ENCODE measurements around the gene SCD5.

GRCh38 chr4:82733636-82734035 is 65.0 kb downstream of the SCD5 start:
- no peak for TF ChIP-seq CTCF (IDR thresholded peaks at IDR 0.05)
- TF ChIP-seq SMC3 (IDR thresholded peaks at IDR 0.05): no peak
- no peak for TF ChIP-seq KDM1A (IDR thresholded peaks at IDR 0.05; ENCODE audit: low read depth)
- no peak for TF ChIP-seq CEBPB (IDR thresholded peaks at IDR 0.05)
- TF ChIP-seq RAD21 (conservative IDR thresholded peaks at IDR 0.05 in 1 of 2, IDR thresholded peaks at IDR 0.05 in 1 of 2): no peak
- TF ChIP-seq BHLHE40 (IDR thresholded peaks at IDR 0.05; ENCODE audit: low read depth, low read length): no peak
- TF ChIP-seq JUNB (IDR thresholded peaks at IDR 0.05): no peak
- TF ChIP-seq POLR2AphosphoS2 (conservative IDR thresholded peaks at IDR 0.05; ENCODE audit: low read length): no peak
- no peak for TF ChIP-seq POLR2A (IDR thresholded peaks at IDR 0.05; ENCODE audit: low read length)
- TF ChIP-seq RNF2 (IDR thresholded peaks at IDR 0.05; ENCODE audit: borderline replicate concordance, low read depth): no peak
- TF ChIP-seq ESRRA (IDR thresholded peaks at IDR 0.05; ENCODE audit: borderline replicate concordance, low read length): no peak
- no peak for TF ChIP-seq MAX (IDR thresholded peaks at IDR 0.05)
- TF ChIP-seq ELK1 (IDR thresholded peaks at IDR 0.05; ENCODE audit: low read depth, low read length): no peak

Data from A549 (cell line).